ENCODE measurements around the gene DHX35. TPM values are rescaled to one million over a fixed set of nuclear protein-coding genes. Genes with fewer than 3 reads are reported as not detected.

The DHX35 gene, protein sequence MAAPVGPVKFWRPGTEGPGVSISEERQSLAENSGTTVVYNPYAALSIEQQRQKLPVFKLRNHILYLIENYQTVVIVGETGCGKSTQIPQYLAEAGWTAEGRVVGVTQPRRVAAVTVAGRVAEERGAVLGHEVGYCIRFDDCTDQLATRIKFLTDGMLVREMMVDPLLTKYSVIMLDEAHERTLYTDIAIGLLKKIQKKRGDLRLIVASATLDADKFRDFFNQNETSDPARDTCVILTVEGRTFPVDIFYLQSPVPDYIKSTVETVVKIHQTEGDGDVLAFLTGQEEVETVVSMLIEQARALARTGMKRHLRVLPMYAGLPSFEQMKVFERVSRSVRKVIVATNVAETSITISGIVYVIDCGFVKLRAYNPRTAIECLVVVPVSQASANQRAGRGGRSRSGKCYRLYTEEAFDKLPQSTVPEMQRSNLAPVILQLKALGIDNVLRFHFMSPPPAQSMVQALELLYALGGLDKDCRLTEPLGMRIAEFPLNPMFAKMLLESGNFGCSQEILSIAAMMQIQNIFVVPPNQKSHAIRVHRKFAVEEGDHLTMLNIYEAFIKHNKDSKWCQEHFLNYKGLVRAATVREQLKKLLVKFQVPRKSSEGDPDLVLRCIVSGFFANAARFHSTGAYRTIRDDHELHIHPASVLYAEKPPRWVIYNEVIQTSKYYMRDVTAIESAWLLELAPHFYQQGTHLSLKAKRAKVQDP
- total RNA-seq (2022) (25.0 and 29.5 TPM in 2 replicates), Bru-seq, nascent RNA (percentile 91 among the genes with signal in this experiment), BruChase-seq, experiment 1, labeled RNA remaining after a 2-hour chase (percentile 84 among the genes with signal in this experiment), BruChase-seq, experiment 2, labeled RNA remaining after a 6-hour chase (percentile 75 among the genes with signal in this experiment)
- long read RNA-seq, transcript DHX35-201 (22 exons, 3,325 nt), result major isoform, 29 of 52 reads
- long read RNA-seq, transcript DHX35-206 (22 exons, 3,318 nt), result minor isoform, 6 of 52 reads
- long read RNA-seq, partial matches to known transcripts, result 8 of 52 reads
- long read RNA-seq, other reads (novel, unspliced or antisense), result 8 of 52 reads

DNA sequence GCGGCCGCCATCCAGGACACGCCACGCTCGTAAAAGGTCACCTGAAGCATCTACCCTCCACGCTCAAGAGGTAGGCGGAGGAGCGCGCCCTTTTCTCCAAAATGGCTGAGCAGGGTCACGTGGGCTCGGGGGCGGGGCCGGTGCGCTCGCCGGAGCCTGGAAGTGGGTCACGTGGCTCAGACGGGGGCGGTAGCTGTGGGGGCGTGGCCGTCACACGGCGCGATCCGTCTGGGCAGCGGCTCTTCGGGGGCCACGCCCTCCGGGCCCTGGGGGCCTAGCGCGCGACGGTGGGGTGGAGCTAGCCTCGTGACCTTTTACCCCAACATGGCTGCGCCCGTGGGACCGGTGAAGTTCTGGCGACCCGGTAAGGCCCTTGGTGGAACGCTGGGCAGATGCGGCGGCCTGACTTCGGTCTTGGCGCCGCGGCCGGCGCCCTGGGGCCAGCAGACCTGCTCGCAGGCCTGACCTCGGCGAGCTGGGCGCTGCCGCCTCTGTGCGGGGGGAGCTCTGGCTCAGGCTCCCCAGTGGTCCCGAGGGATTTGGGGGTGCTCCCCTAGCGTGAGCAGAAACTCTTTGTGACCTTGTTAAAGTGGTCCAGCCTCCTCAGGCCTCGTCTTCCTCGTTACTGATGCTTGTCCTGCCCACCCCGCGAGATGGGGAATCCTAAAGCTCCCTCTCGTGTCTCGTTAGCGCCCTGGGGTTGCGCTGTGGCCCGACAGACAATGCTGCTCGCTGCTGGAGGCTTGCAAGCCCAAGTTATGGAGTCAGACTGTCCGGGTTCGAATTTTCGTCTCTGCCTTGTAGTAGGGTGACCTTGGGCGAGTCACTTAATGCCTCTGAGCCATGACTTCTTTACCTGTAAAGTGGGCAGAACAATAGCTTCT lies at the start of gene DHX35:
Gene DHX35 (plus strand): TSS at position 301 of the 884 bp plus-strand sequence. CDS start 24 bp downstream, at position 325.
- no peaks in the 10 kb centered on the region for H3K9me3 Mint-ChIP-seq (ENCODE audit: unreplicated experiment)
- ChIA-PET CTCF (interaction anchor here (0.9 to 3.4 kb wide), 15 partner anchors 9 to 102 kb away, joined by 3 to 32 read pairs (median 5); partner anchors contain the start of gene FAM83D), POLR2A (interaction anchor here (0.5 to 2.7 kb wide), 18 partner anchors 9 to 490 kb away, joined by 3 to 55 read pairs (median 4); partner anchors contain the start of genes FAM83D and RALGAPB)
- peak within 1 kb of the TSS; percentile 96 for H3K27ac Mint-ChIP-seq (ENCODE audit: unreplicated experiment)
- no peaks in the 10 kb centered on the region for H3K27me3 Mint-ChIP-seq (ENCODE audit: insufficient read depth, unreplicated experiment)
- H3K4me3 Mint-ChIP-seq (ENCODE audit: unreplicated experiment), result peak within 1 kb of the TSS; percentile 92
- H3K4me3 ChIP-seq (ENCODE audit: low read depth, low read length), result peak within 1 kb of the TSS; percentile 84
- no peaks in the 10 kb centered on the region for H3K36me3 ChIP-seq (ENCODE audit: control insufficient read depth, insufficient read depth, low read length)
- no peaks in the 10 kb centered on the region for H3K27me3 ChIP-seq (replicated peaks; ENCODE audit: control insufficient read depth, insufficient read depth, low read length)
- H3K9me3 ChIP-seq, result no peaks in the 10 kb centered on the region
- intact Hi-C loops (cut with micrococcal nuclease; ENCODE audit: unreplicated experiment), result loop anchor here (1.0 to 2.0 kb wide), 5 partner anchors 29 to 102 kb away; no protein-coding TSS in a partner anchor
- peaks cover 14% of the 10 kb centered on the region; the same call in 1 of the 2 replicates for H3K4me1 ChIP-seq
- no TSS peak for BruUV-seq (replicated peaks)
- peaks cover 20% of the 10 kb centered on the region for H3K4me1 Mint-ChIP-seq (ENCODE audit: low read depth, unreplicated experiment)
- peak; percentile 100 for DNase-seq
- peaks cover 23% of the 10 kb centered on the region for H3K36me3 Mint-ChIP-seq (ENCODE audit: insufficient read depth, unreplicated experiment)
- TF ChIP-seq, protein P1, sequence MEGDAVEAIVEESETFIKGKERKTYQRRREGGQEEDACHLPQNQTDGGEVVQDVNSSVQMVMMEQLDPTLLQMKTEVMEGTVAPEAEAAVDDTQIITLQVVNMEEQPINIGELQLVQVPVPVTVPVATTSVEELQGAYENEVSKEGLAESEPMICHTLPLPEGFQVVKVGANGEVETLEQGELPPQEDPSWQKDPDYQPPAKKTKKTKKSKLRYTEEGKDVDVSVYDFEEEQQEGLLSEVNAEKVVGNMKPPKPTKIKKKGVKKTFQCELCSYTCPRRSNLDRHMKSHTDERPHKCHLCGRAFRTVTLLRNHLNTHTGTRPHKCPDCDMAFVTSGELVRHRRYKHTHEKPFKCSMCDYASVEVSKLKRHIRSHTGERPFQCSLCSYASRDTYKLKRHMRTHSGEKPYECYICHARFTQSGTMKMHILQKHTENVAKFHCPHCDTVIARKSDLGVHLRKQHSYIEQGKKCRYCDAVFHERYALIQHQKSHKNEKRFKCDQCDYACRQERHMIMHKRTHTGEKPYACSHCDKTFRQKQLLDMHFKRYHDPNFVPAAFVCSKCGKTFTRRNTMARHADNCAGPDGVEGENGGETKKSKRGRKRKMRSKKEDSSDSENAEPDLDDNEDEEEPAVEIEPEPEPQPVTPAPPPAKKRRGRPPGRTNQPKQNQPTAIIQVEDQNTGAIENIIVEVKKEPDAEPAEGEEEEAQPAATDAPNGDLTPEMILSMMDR (IDR thresholded peaks at IDR 0.05; ENCODE audit: insufficient read depth in 1 of 2, low read depth in 1 of 2, low read length in 1 of 2, severe bottlenecking in 1 of 2, unreplicated experiment in 1 of 2), result peak; percentile 30 to 76

DNA sequence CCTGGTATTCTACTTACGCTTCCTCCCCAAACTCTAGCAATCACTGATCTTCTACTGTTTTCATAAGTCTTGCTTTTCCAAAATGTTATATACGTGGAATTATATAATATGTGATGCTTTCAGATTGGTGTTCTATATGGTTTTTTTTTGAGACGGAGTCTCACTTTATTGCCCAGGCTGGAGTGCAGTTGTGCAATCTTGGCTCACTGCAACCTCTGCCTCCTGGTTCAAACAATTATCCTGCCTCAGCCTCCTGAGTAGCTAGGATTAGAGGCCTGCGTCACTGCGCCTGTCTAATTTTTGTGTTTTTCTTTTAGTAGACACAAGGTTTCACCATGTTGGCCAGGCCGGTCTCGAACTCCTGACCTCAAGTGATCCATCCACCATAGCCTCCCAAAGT lies 46.8 kb upstream of the DHX35 start:
- H3K27me3 ChIP-seq (replicated peaks; ENCODE audit: control insufficient read depth, insufficient read depth, low read length), result no peaks in the 10 kb centered on the region

More for the DNA sequence above, 46.8 kb upstream of the DHX35 start:
- H3K27ac Mint-ChIP-seq (ENCODE audit: unreplicated experiment), result peak overlapping the region; percentile 1
- Histone ChIP-seq H3K4me1 (peaks cover 29% of the 10 kb centered on the region), H3K4me3 (ENCODE audit: low read depth, low read length) (no peak overlapping the region), H3K36me3 (ENCODE audit: control insufficient read depth, insufficient read depth, low read length) (no peaks in the 10 kb centered on the region), H3K9me3 (no peaks in the 10 kb centered on the region)
- H3K27me3 Mint-ChIP-seq (ENCODE audit: insufficient read depth, unreplicated experiment), result no peaks in the 10 kb centered on the region
- no TSS peak for BruUV-seq (replicated peaks)
- H3K36me3 Mint-ChIP-seq (ENCODE audit: insufficient read depth, unreplicated experiment), result peaks cover 5% of the 10 kb centered on the region
- H3K9me3 Mint-ChIP-seq (ENCODE audit: unreplicated experiment), result no peaks in the 10 kb centered on the region
- ChIA-PET CTCF (no interaction called here), POLR2A (no interaction called here)
- peaks cover 21% of the 10 kb centered on the region for H3K4me1 Mint-ChIP-seq (ENCODE audit: low read depth, unreplicated experiment)
- no peak overlapping the region for H3K4me3 Mint-ChIP-seq (ENCODE audit: unreplicated experiment)
- DNase-seq, result no peak
- intact Hi-C loops (cut with micrococcal nuclease; ENCODE audit: unreplicated experiment), result no loop called here
- TF ChIP-seq, protein P1 (IDR thresholded peaks at IDR 0.05; ENCODE audit: insufficient read depth in 1 of 2, low read depth in 1 of 2, low read length in 1 of 2, severe bottlenecking in 1 of 2, unreplicated experiment in 1 of 2), result no peak

Data from Caco-2 (cell line).